ENCODE data around the gene MYO1C.

MYO1C gene

DNA sequence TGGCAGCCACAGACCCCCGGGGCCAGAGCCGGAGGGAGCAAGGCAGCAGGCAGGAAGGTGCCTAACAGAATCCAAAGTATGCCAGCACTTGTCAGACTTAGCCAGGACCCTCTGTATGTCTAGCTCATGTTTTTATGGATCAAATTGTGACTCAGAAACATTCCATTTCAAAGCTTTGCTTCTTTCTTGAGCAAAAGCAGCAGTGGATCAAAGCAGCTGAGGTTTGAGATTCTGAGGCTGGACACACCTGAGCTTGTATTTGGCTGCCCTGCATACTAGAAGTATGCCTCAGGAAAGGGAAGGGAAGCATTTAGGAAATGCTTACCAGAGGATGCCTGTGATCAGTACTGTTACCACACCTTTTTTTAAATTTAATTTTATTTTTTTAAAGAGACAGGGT, 5.7 kb upstream of the MYO1C start:
- H3K4me2 ChIP-seq (ENCODE audit: low read depth, low read length, poor library complexity, severe bottlenecking), result no peak overlapping the region
- no peaks in the 10 kb centered on the region for H3K36me3 ChIP-seq (ENCODE audit: low read length)
- H3K9me3 ChIP-seq (ENCODE audit: insufficient read depth, low read length), result no peaks in the 10 kb centered on the region
- H3K27me3 ChIP-seq (ENCODE audit: low read length), result no peaks in the 10 kb centered on the region
- H3K79me2 ChIP-seq (ENCODE audit: insufficient read depth, low read length), result no peaks in the 10 kb centered on the region
- H4K20me1 ChIP-seq (ENCODE audit: low read depth, low read length), result no peaks in the 10 kb centered on the region
- no peak overlapping the region for H3K4me3 ChIP-seq (ENCODE audit: insufficient read depth, low read length, poor library complexity, severe bottlenecking)
- H3K9ac ChIP-seq (ENCODE audit: low read length), result no peak overlapping the region
- TF ChIP-seq EZH2phosphoT487 (conservative IDR thresholded peaks at IDR 0.05; ENCODE audit: low read length) (no peak), CTCF (IDR thresholded peaks at IDR 0.05; ENCODE audit: insufficient read depth, low read length, poor library complexity, severe bottlenecking) (no peak)
- H3F3A ChIP-seq (ENCODE audit: insufficient read depth), result no peaks in the 10 kb centered on the region
- no peak overlapping the region for H2AFZ ChIP-seq (ENCODE audit: low read depth, low read length, severe bottlenecking)
- H3K27ac ChIP-seq (ENCODE audit: low read depth, low read length), result no peak overlapping the region
- H3K9me2 ChIP-seq (replicated peaks; ENCODE audit: insufficient read depth, low read length), result no peaks in the 10 kb centered on the region

DNA sequence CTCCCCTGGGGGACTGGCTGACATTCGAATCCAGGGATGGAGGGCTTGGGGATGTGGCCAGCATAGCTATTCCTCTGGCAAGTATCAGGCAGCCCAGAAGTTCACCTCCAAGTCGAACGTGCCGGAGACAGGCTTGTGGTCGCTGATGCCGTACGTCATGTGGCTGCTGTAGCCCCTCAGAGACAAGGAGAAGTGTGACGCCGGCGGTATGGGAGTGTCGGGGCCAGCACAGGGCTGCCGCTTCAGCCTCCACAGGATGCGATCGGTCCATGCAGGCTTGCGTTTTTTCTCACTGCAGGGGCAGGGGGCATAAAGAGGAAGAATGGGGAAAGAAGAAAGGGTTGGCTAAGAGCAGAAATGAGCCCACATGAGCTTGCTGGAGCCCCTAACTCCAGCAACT, 5.3 kb upstream of the MYO1C start:
- TF ChIP-seq EZH2phosphoT487 (conservative IDR thresholded peaks at IDR 0.05; ENCODE audit: low read length) (no peak), CTCF (IDR thresholded peaks at IDR 0.05; ENCODE audit: insufficient read depth, low read length, poor library complexity, severe bottlenecking) (no peak)
- Histone ChIP-seq H3K79me2 (ENCODE audit: insufficient read depth, low read length) (no peaks in the 10 kb centered on the region), H3K9me3 (ENCODE audit: insufficient read depth, low read length) (no peaks in the 10 kb centered on the region), H3K9ac (ENCODE audit: low read length) (no peak overlapping the region), H3K4me3 (ENCODE audit: insufficient read depth, low read length, poor library complexity, severe bottlenecking) (no peak overlapping the region), H3K9me2 (replicated peaks; ENCODE audit: insufficient read depth, low read length) (no peaks in the 10 kb centered on the region), H4K20me1 (ENCODE audit: low read depth, low read length) (no peaks in the 10 kb centered on the region), H3K27me3 (ENCODE audit: low read length) (no peaks in the 10 kb centered on the region), H3F3A (ENCODE audit: insufficient read depth) (no peaks in the 10 kb centered on the region), H3K36me3 (ENCODE audit: low read length) (no peaks in the 10 kb centered on the region), H3K4me2 (ENCODE audit: low read depth, low read length, poor library complexity, severe bottlenecking) (no peak overlapping the region), H2AFZ (ENCODE audit: low read depth, low read length, severe bottlenecking) (no peak overlapping the region), H3K27ac (ENCODE audit: low read depth, low read length) (no peak overlapping the region)

GRCh38 chr17:1496869-1497268, 4.4 kb upstream of the MYO1C start:
- no peak overlapping the region for H3K4me2 ChIP-seq (ENCODE audit: low read depth, low read length, poor library complexity, severe bottlenecking)
- H4K20me1 ChIP-seq (ENCODE audit: low read depth, low read length), result no peaks in the 10 kb centered on the region
- no peaks in the 10 kb centered on the region for H3K36me3 ChIP-seq (ENCODE audit: low read length)
- no peak overlapping the region for H3K9ac ChIP-seq (ENCODE audit: low read length)
- H3K9me3 ChIP-seq (ENCODE audit: insufficient read depth, low read length), result no peaks in the 10 kb centered on the region
- H3F3A ChIP-seq (ENCODE audit: insufficient read depth), result no peaks in the 10 kb centered on the region
- no peaks in the 10 kb centered on the region for H3K27me3 ChIP-seq (ENCODE audit: low read length)
- H3K79me2 ChIP-seq (ENCODE audit: insufficient read depth, low read length), result no peaks in the 10 kb centered on the region
- H3K4me3 ChIP-seq (ENCODE audit: insufficient read depth, low read length, poor library complexity, severe bottlenecking), result no peak overlapping the region
- H3K9me2 ChIP-seq (replicated peaks; ENCODE audit: insufficient read depth, low read length), result no peaks in the 10 kb centered on the region
- no peak overlapping the region for H3K27ac ChIP-seq (ENCODE audit: low read depth, low read length)
- TF ChIP-seq EZH2phosphoT487 (conservative IDR thresholded peaks at IDR 0.05; ENCODE audit: low read length) (no peak), CTCF (IDR thresholded peaks at IDR 0.05; ENCODE audit: insufficient read depth, low read length, poor library complexity, severe bottlenecking) (no peak)
- no peak overlapping the region for H2AFZ ChIP-seq (ENCODE audit: low read depth, low read length, severe bottlenecking)
